Large intestine (tissue), 3 donors: ENCODE results near the gene TXN2. TPM values are rescaled to one million over a fixed set of nuclear protein-coding genes. Genes with fewer than 3 reads are reported as not detected.

Experiments
- DNase-seq, 2 donors: peaks; one replicate each; pipeline versions ENCODE4 v3.0.0 to v3.0.0-alpha.2; 2013
- H3K27ac ChIP-seq: one replicate; pipeline ENCODE4 v1.5.1; 2013; ENCODE audit warnings: low read length
- H3K27me3 ChIP-seq: 2 replicates; pipeline ENCODE4 v1.6.1; 2013; ENCODE audit warnings: low read length; ENCODE audit not compliant: control insufficient read depth, insufficient read depth
- H3K36me3 ChIP-seq: 2 replicates; pipeline ENCODE4 v1.6.1; 2013; ENCODE audit warnings: low read length; ENCODE audit not compliant: control insufficient read depth, insufficient read depth
- H3K4me1 ChIP-seq: one replicate; pipeline ENCODE4 v1.6.1; 2013; ENCODE audit warnings: low read length; ENCODE audit not compliant: control insufficient read depth, insufficient read depth
- H3K4me3 ChIP-seq: one replicate; pipeline ENCODE4 v1.5.1; 2013; ENCODE audit warnings: low read length
- H3K9me3 ChIP-seq: one replicate; pipeline ENCODE4 v1.6.1; 2013; ENCODE audit warnings: mild to moderate bottlenecking, low read depth, low read length, moderate library complexity; ENCODE audit not compliant: control insufficient read depth
- WGBS: methylation state at CpG from one replicate; pipeline ENCODE4 v1.1.5; 2013; ENCODE audit warnings: low lambda C conversion rate; ENCODE audit not compliant: insufficient coverage; 5-methylcytosine and 5-hydroxymethylcytosine counted together
- polyA plus RNA-seq: library from polyadenylated mRNA; unstranded; fragments of 120-200 nt; gene quantifications from one replicate; pipeline ENCODE4 v1.2.1, GENCODE V29; 2013

TXN2 gene
- polyA plus RNA-seq, 1 donor = 85.9 TPM

GRCh38 chr22:36419177-36419911 lies 62.1 kb downstream of the TXN2 start:
- peak; percentile 87 to 96 for DNase-seq
- Histone ChIP-seq H3K27me3 (no peaks in the 10 kb centered on the region), H3K4me1 (peaks cover 41% of the 10 kb centered on the region), H3K9me3 (no peaks in the 10 kb centered on the region), H3K36me3 (no peaks in the 10 kb centered on the region), H3K27ac (peak overlapping the region; percentile 99), H3K4me3 (peak overlapping the region; percentile 40)
- WGBS = 10% methylated on average over 2 of the region's 13 CpGs

GRCh38 chr22:36417281-36417686 lies 64.2 kb downstream of the TXN2 start:
- peaks cover 30% of the 10 kb centered on the region for H3K4me1 ChIP-seq
- H3K36me3 ChIP-seq = no peaks in the 10 kb centered on the region
- no peaks in the 10 kb centered on the region for H3K9me3 ChIP-seq
- no peaks in the 10 kb centered on the region for H3K27me3 ChIP-seq
- DNase-seq = peak in 1 of 2 donors; percentile 51
- WGBS = no CpG with 5 or more reads among the region's 9 CpGs
- peak overlapping the region; percentile 0 for H3K27ac ChIP-seq
- no peak overlapping the region for H3K4me3 ChIP-seq

Other genes starting within 250 kb of the TXN2 start
- 42.5 TPM for gene APOL2, start 242.1 kb downstream of the TXN2 start, polyA plus RNA-seq
- 20.3 TPM for gene APOL1, start 228.5 kb downstream of the TXN2 start, polyA plus RNA-seq
- gene MYH9, start 93.7 kb downstream of the TXN2 start, polyA plus RNA-seq = 191 TPM
- 13.9 TPM for gene FOXRED2, start 25.4 kb upstream of the TXN2 start, polyA plus RNA-seq
- 215 TPM for gene EIF3D, start 47.5 kb upstream of the TXN2 start, polyA plus RNA-seq
- 0.09 TPM for gene CACNG2, start 222.1 kb upstream of the TXN2 start, polyA plus RNA-seq